HG03457 (cell line): ENCODE results near the gene TPRG1L.

Source experiments
- ATAC-seq: cut with Tn5 transposase; IDR thresholded peaks from one replicate; pipeline ENCODE4 v1.9.1; 2021; ENCODE audit warnings: moderate number of reproducible peaks; ENCODE audit not compliant: unreplicated experiment

The TPRG1L gene

GRCh38 chr1:3659093-3659492 is 34.3 kb downstream of the TPRG1L start:
- ATAC-seq, result no peak

- ATAC-seq, result no peak
Measured at GRCh38 chr1:3660704-3661103, 35.9 kb downstream of the TPRG1L start.

GRCh38 chr1:3661631-3662030 is 36.8 kb downstream of the TPRG1L start:
- ATAC-seq, result no peak

DNA sequence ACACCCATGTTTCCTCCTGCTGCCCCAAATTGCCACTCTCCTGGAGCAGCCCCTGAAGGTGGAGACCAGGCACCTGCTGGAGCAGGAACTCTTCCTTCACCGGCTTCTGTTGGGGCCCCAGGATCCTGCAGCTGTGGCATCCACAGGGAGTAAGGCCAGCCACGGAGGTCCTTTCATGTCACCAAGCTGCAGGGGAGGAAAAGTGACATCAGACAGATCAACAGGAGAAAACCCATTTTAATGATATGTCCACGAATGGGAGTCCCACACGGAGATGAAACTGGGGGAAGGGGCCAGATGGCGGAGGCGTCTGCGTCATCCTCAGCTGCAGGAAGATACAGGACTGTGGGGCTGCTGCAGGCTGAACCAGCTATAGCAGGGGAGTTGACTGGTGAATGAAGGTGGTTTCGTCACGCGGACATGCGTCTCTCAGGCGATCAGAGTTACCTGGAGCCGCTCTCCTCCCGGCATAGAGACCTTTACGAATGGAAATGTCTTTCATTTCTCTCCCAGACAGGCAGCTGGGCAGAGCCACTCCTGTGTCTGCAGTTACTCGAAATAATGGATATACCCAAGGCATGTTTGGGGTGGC is 37.4 kb downstream of the TPRG1L start:
- ATAC-seq, result no peak

GRCh38 chr1:3663999-3664699 is 39.3 kb downstream of the TPRG1L start:
- ATAC-seq, result no peak

DNA sequence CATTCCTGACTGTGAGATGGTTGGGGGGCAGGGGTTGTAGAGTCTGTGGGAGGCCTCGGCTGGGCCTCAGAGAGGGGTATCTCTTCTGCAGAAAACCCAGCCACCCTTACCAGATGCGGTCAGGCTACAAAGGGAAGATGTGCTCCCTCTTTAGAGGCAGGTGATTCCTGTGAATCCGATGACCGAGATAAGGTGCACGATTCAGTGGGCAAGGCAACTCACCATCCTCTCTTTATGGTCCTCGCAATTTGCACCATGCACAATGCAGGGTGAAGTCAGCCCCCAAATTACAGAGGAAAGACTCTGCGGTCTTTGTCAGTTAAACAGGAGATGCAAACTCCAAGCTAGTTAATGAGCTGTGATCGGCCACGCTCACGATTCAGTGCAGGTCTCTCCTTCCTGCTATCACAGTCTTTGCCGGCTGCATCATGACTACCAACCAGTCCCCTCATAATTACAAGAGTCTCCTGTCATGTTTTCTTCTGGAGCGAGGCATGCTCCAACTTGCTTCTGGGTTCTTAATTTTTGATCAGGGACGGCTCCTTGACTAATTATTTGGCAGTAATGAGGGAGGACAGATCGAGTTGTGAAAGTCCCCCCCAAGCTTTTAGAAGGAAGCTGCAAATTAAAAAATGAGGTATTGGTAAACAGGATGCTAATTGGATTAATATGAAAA is 40.0 kb downstream of the TPRG1L start:
- no peak for ATAC-seq

- ATAC-seq, result no peak
Measured at GRCh38 chr1:3668148-3668547, 43.3 kb downstream of the TPRG1L start.

DNA sequence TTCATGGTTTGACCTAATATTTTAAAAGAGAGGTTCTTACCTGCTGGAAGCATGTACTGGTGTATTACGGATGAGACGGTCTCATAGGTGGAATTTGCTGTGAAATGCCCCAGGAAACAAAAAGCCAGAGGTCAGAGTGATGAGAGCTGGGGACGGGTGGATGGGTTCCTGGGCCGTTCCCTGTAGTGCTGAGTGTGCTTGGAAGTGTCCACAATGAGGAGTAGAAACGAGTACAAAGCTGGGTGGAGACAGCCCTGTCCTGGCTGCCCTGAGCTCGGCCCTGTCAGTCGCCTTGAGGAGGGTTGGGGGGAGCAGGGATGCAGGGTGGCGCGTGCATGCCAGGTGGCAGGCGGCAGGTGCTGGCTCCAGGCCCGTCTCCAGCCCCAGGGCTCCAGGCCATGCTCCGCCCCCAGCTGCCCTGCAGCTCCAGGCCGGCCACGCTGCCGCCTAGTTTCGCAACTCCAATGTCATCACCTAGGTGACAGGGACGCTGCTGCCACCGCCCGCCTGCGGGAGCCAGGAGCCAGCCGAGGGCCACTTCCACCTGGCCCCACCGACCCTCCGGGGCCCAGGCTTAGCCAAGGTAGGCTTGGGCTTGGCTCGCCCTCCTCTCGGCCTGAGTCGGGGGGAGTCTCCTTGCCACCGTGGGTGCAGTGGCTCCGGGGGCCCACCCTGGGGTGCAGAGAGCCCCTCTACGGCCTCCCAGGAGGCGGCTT is 43.9 kb downstream of the TPRG1L start:
- no peak for ATAC-seq

DNA sequence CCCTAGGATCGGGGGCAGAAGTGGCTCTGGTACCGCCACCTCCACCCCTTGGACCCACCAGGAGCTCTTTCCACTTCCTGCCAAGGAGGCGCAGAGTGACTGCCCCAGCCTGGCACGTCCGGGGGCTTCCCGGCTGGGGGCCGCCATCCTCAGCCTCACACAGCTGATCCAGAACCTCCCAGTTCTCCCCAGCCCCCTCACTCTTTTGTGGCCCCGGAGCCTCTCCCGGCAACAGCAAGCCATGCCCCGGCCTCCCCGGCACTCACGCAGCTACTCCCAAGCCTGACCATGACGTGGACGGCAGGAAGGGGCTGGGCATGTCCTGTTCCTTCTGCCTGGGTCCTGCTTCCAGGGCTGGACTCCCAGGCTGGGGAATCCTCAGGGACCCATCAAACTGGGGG is 44.6 kb downstream of the TPRG1L start:
- no peak for ATAC-seq

- ATAC-seq, result no peak
Measured at GRCh38 chr1:3669971-3670431, 45.2 kb downstream of the TPRG1L start.

DNA sequence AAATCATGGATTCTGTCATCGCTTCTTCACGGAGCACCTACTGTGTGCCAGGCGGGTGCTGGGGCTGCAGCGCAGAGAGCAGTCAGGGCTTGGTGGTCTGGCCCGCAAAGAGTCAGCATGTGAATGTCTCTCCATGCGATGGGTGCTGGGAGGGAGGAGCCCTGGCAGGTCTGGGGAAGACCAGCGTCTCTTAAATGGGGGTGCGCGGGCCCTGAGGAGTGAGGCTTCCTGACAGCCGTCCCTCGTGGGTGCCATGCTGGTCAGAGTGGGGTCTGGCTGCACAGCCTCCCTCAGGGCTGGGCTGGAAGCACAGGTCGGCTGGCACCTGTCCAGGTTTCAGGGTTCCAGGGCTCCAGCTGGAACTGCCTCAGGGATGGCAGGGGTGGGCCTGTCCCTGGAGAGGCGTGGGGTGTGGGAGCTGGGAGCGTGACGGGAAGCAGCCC is 46.0 kb downstream of the TPRG1L start:
- ATAC-seq, result no peak

GRCh38 chr1:3671371-3672180 is 46.8 kb downstream of the TPRG1L start:
- ATAC-seq, result no peak

GRCh38 chr1:3672231-3672970 is 47.6 kb downstream of the TPRG1L start:
- no peak for ATAC-seq

DNA sequence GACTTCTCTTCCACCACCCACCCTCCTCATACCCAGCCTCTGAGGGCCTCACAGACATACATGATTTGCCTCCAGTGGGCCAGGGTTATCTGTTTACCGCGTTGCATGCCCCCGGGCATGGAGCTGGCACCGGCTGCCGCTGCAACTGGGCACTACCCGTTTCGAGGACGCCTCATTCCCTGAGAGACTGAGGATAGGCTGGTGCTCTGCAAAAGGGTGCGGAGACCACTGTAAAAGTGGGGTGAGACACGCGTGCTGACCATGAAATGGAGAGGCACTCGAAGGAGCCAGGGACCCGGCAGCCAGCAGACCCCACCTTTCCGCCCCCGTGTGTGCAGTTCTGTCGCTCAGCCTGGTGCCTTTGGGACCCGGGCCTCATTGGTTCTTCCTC is 48.2 kb downstream of the TPRG1L start:
- no peak for ATAC-seq

GRCh38 chr1:3673381-3674099 is 48.7 kb downstream of the TPRG1L start:
- no peak for ATAC-seq

GRCh38 chr1:3674100-3675094 is 49.6 kb downstream of the TPRG1L start:
- no peak for ATAC-seq

DNA sequence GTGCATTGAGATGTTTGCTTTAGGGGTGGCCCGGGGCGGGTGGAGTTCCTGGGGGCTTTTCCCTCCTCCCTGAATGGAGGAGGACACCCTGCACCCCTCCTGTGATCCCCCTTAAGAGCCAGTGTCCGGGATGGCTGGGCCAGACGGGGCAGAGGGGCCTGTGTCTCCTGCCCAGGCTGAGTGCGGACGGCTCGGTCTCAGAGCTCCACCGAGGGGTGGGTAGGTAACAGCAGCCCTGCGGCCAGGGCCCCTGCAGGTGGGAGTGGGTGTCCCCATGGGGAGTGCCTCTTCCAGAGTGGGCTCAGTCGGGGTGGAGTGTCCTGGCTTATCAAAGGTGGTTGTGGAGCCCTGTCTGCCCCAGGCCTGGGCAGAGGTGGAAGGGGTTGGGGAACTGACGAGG is 50.6 kb downstream of the TPRG1L start:
- ATAC-seq, result no peak
